Measurements from ENCODE around the gene NRGN.

The NRGN gene

DNA sequence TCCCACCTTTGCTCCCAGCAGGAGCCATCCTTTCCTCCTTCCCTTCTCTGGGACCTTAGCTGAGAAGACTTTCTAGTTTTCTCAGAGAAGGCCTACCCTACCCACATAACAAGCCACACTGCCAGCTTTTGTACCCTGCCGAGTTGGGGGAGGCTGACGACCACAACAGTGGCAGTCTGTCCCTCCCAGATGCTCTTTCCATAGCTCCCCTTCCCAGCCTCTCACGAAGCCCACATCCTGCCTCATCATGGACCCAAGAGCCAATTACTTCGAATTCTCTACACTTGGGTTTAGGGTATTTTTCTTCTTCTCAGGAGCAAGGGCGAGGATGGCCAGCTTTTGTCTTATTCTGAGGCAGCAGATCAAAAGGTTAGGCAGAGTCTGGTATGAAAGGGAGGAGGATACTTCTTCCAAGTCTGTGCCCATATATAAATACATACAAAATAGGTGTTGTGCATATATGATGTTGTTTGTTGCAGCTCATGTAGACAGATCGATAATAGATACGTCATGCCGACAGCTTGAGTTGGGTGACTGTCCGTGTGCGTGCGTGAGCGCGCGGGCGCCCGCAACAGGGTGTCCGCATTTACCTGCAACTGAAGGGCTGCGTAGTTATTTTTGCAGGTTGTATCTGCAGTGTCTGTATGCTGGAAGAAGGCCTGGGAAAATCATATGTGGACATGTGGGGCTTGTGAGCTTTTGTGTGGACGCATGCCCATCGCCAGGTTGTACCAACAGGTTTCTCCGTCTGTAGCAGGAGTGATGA is 846 bp upstream of the NRGN start:
- Histone ChIP-seq H3K9me3 (no peaks in the 10 kb centered on the region), H3K27ac (peak overlapping the region; percentile 30 to 66), H3K36me3 (no peaks in the 10 kb centered on the region), H3K4me3 (peak overlapping the region; percentile 62 to 64), H3K4me1 (peaks cover 0 to 44% (median 19%) of the 10 kb centered on the region in 4 donors), H3K27me3 (no peaks in the 10 kb centered on the region)
- TF ChIP-seq, protein P1, sequence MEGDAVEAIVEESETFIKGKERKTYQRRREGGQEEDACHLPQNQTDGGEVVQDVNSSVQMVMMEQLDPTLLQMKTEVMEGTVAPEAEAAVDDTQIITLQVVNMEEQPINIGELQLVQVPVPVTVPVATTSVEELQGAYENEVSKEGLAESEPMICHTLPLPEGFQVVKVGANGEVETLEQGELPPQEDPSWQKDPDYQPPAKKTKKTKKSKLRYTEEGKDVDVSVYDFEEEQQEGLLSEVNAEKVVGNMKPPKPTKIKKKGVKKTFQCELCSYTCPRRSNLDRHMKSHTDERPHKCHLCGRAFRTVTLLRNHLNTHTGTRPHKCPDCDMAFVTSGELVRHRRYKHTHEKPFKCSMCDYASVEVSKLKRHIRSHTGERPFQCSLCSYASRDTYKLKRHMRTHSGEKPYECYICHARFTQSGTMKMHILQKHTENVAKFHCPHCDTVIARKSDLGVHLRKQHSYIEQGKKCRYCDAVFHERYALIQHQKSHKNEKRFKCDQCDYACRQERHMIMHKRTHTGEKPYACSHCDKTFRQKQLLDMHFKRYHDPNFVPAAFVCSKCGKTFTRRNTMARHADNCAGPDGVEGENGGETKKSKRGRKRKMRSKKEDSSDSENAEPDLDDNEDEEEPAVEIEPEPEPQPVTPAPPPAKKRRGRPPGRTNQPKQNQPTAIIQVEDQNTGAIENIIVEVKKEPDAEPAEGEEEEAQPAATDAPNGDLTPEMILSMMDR (IDR thresholded peaks at IDR 0.05) = no peak
- no peak for DNase-seq
- intact Hi-C loops (cut with DNase I; ENCODE audit: low total_unique reads) = no loop called here

DNA sequence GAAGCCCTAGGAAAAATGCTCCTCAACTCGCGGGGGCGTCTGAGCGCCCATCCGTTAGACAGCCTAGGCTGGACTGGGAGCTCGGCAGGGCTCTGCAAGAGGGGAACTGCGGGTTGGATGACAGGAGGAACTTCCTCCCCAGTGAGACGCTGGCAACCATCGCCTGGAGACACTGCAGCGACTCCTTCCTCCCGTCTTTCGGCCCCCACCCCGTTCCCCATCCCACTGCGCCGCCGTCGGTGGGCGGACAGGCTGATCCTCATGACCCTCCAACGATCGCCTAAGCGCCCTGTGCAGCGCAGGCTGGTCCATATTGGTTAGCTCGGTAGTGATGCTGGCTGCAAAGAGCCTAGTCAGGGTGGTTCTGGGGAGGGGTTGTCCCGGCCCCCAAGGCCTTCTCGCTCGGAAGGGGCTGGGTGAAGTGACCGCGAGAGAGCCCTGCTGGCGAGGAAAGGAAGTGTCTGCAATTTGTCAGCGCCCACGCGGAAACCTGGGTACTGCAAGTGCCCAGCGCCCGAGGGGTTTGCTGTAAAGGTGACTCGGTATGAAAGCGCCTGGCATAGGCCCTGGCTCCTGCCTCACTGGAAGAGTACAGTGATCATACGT is 638 bp downstream of the NRGN start:
- TF ChIP-seq, protein P1 (IDR thresholded peaks at IDR 0.05) = peak; percentile 71 to 72
- Histone ChIP-seq H3K4me1 (peaks cover 0 to 45% (median 21%) of the 10 kb centered on the region in 4 donors), H3K27me3 (no peaks in the 10 kb centered on the region), H3K4me3 (peak overlapping the region; percentile 62 to 64), H3K27ac (peak overlapping the region; percentile 33 to 66), H3K36me3 (no peaks in the 10 kb centered on the region), H3K9me3 (no peaks in the 10 kb centered on the region)
- intact Hi-C loops (cut with DNase I; ENCODE audit: low total_unique reads) = loop anchor here (10.0 kb wide), 1 partner anchor 54 kb away; no protein-coding TSS in a partner anchor
- DNase-seq = no peak

DNA sequence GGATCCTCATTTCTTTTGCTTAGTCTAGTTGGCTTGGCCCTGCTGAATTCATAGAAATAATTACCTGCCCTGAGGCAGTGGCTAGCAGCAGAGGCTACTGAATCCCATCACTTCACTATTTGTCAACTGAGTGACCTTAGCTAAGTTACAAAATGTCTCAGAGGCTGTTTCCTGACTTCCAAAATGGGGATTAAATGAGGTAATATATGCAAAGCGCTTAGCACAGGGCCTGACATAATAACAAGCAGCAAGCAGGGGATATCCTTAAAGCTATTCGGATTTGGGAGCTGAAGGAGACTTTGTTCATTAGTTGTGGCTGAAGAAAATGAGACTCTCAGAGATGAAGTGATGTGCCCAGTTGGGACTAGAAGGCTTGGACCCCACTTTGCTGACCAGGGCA is 2.8 kb downstream of the NRGN start:
- Histone ChIP-seq H3K4me3 (no peak overlapping the region), H3K4me1 (peaks cover 0 to 48% (median 22%) of the 10 kb centered on the region in 4 donors), H3K36me3 (no peaks in the 10 kb centered on the region), H3K27me3 (no peaks in the 10 kb centered on the region), H3K9me3 (no peaks in the 10 kb centered on the region), H3K27ac (no peak overlapping the region)
- TF ChIP-seq, protein P1 (IDR thresholded peaks at IDR 0.05) = no peak
- DNase-seq = no peak
- intact Hi-C loops (cut with DNase I; ENCODE audit: low total_unique reads) = loop anchor here (10.0 kb wide), 1 partner anchor 52 kb away; no protein-coding TSS in a partner anchor

DNA sequence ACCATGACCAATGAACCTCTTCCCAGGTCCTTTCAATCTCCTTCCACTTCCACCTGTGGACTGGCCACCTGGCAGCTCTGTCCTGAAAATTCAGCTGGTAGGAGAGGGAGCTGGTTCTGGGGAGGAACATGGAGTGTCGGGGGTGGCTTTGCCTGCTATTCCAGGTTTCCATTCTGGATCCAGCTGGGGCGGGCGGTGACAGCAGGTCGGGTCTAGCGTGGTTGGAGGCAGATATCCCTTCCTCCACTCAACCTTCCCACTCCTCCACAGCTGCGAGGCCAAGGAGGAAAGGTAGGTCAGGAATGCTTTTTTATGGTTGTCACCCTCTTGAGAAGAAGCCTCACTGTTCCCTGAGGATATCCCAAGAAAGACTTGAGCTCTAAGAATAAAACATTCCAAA is 3.3 kb downstream of the NRGN start:
- peaks cover 0 to 51% (median 22%) of the 10 kb centered on the region in 4 donors for H3K4me1 ChIP-seq
- H3K9me3 ChIP-seq = no peaks in the 10 kb centered on the region
- H3K27me3 ChIP-seq = no peaks in the 10 kb centered on the region
- intact Hi-C loops (cut with DNase I; ENCODE audit: low total_unique reads) = loop anchor here (10.0 kb wide), 1 partner anchor 52 kb away; no protein-coding TSS in a partner anchor
- H3K27ac ChIP-seq = no peak overlapping the region
- DNase-seq = no peak
- no peak overlapping the region for H3K4me3 ChIP-seq
- no peaks in the 10 kb centered on the region for H3K36me3 ChIP-seq
- TF ChIP-seq, protein P1 (IDR thresholded peaks at IDR 0.05) = no peak

DNA sequence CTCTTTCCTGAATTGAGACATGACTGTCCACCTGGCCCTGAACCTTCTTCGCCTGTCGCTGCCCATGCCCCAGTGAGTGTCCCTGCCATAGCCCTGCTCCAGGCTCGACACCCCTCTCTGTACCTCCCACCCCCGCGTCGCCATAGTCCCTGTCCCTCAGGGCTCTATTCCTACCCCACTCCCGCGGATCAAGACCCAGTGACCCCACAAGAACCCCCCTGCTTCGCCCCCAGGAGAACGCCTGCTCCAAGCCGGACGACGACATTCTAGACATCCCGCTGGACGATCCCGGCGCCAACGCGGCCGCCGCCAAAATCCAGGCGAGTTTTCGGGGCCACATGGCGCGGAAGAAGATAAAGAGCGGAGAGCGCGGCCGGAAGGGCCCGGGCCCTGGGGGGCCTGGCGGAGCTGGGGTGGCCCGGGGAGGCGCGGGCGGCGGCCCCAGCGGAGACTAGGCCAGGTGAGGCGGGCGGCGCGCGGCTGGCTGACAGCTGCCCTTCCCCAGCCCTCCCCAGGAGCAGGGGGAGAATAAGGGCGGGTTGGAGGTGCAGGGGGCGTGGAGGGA is 5.6 kb downstream of the NRGN start:
- peak overlapping the region; percentile 60 to 61 for H3K4me3 ChIP-seq
- intact Hi-C loops (cut with DNase I; ENCODE audit: low total_unique reads) = loop anchor here (10.0 kb wide), 1 partner anchor 49 kb away; no protein-coding TSS in a partner anchor
- TF ChIP-seq, protein P1 (IDR thresholded peaks at IDR 0.05) = no peak
- DNase-seq = no peak
- H3K9me3 ChIP-seq = no peaks in the 10 kb centered on the region
- peaks cover 0 to 44% (median 14%) of the 10 kb centered on the region in 4 donors for H3K4me1 ChIP-seq
- H3K27me3 ChIP-seq = no peaks in the 10 kb centered on the region
- peaks cover 0 to 4% (median 0%) of the 10 kb centered on the region in 3 donors for H3K36me3 ChIP-seq
- H3K27ac ChIP-seq = peak overlapping the region in 1 of 2 donors; percentile 77

Data from tibial artery (tissue), 4 donors.